ENCODE results near the gene TUBB6.

DNA sequence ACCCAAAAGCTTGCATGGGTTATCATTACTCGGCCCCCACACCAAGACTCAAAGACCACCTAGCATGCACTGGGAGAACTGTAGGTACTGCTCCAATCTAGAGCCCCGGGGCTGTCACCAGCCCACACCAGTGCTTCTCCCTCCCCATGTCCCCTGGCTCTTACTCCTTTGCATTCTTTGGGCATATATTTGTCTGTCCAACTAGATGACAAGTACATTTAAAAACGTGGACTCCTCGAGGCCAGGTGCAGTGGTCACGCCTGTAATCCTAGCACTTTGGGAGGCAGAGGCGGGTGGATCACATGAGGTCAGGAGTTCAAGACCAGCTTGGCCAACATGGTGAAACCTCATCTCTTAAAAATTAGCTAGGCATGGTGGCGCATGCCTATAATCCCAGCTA is 61.2 kb downstream of the TUBB6 start:
- TF ChIP-seq, protein P1, sequence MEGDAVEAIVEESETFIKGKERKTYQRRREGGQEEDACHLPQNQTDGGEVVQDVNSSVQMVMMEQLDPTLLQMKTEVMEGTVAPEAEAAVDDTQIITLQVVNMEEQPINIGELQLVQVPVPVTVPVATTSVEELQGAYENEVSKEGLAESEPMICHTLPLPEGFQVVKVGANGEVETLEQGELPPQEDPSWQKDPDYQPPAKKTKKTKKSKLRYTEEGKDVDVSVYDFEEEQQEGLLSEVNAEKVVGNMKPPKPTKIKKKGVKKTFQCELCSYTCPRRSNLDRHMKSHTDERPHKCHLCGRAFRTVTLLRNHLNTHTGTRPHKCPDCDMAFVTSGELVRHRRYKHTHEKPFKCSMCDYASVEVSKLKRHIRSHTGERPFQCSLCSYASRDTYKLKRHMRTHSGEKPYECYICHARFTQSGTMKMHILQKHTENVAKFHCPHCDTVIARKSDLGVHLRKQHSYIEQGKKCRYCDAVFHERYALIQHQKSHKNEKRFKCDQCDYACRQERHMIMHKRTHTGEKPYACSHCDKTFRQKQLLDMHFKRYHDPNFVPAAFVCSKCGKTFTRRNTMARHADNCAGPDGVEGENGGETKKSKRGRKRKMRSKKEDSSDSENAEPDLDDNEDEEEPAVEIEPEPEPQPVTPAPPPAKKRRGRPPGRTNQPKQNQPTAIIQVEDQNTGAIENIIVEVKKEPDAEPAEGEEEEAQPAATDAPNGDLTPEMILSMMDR (IDR thresholded peaks at IDR 0.05), result no peak
- TF ChIP-seq POLR2A (IDR thresholded peaks at IDR 0.05), result no peak

All from Peyer's patch (tissue), 4 donors.